PC-3 (cell line): ENCODE measurements around the gene KRT79. TPM values are rescaled to one million over a fixed set of nuclear protein-coding genes. Genes with fewer than 3 reads are reported as not detected.
A peak's percentile ranks its signal among the peaks of the same experiment; 100 is the strongest.

Source experiments
- ATAC-seq: fragments of 200-7000 bp; cut with Tn5 transposase; 2 replicates; pipeline ENCODE4 v1.9.1; 2020; ENCODE audit warnings: mild to moderate bottlenecking, moderate library complexity
- BruUV-seq: library from RNA; stranded (reverse); fragments of 400-500 nt; replicated peaks from 2 replicates; lab custom pipeline; 2021; lab: Mats Ljungman, UMichigan
- CTCF ChIA-PET: fragments of 300-600 bp; sonication (Branson Sonifier 250); formaldehyde crosslinking; loops from one replicate; lab custom pipeline; 2022; ENCODE audit warnings: antibody characterized with exemption; lab: Charles Lee
- POLR2A ChIA-PET: fragments of 300-600 bp; sonication (Branson Sonifier 250); formaldehyde crosslinking; loops from one replicate; lab custom pipeline; 2022; ENCODE audit warnings: antibody characterized with exemption; ENCODE audit not compliant: unreplicated experiment; lab: Charles Lee
- DNase-seq: peaks from one replicate; pipeline ENCODE4 v3.0.0-alpha.2; 2015
- H2AFZ ChIP-seq: fragments of 300-600 bp; sonication (generic); 2 replicates; pipeline ENCODE4 v1.6.0; 2016; ENCODE audit warnings: antibody characterized with exemption, low read length
- H3F3A ChIP-seq: fragments of 300-600 bp; sonication (generic); one replicate; pipeline ENCODE4 v1.6.0; 2017; ENCODE audit warnings: antibody characterized with exemption, low read length, control low read depth, mild to moderate bottlenecking; ENCODE audit not compliant: unreplicated experiment
- H3K27ac ChIP-seq: fragments of 300-600 bp; sonication (generic); 2 replicates; pipeline ENCODE4 v1.5.1; 2016; ENCODE audit warnings: mild to moderate bottlenecking, low read length
- H3K27me3 ChIP-seq: fragments of 300-600 bp; sonication (generic); 2 replicates; pipeline ENCODE4 v1.6.1; 2016; ENCODE audit warnings: low read length, mixed read lengths
- H3K36me3 ChIP-seq: fragments of 300-600 bp; sonication (generic); 2 replicates; pipeline ENCODE4 v1.6.1; 2016; ENCODE audit warnings: low read depth, mixed run types, low read length, mixed read lengths
- H3K4me1 ChIP-seq: fragments of 300-600 bp; sonication (generic); 2 replicates; pipeline ENCODE4 v1.5.1; 2016; ENCODE audit warnings: low read length; ENCODE audit not compliant: insufficient read depth
- H3K4me2 ChIP-seq: fragments of 300-600 bp; sonication (generic); 2 replicates; pipeline ENCODE4 v1.6.0; 2016; ENCODE audit warnings: low read length
- H3K4me3 ChIP-seq: fragments of 300-600 bp; sonication (generic); 2 replicates; pipeline ENCODE4 v1.5.1; 2016; ENCODE audit warnings: mild to moderate bottlenecking, low read length, mixed read lengths
- H3K79me2 ChIP-seq: fragments of 300-600 bp; sonication (generic); 2 replicates; pipeline ENCODE4 v1.6.1; 2017; ENCODE audit warnings: low read length, mixed read lengths
- H3K9ac ChIP-seq: fragments of 300-600 bp; sonication (generic); 2 replicates; pipeline ENCODE4 v1.6.0; 2016; ENCODE audit warnings: mild to moderate bottlenecking, low read length
- H3K9me2 ChIP-seq: fragments of 300-600 bp; sonication (generic); replicated peaks from 2 replicates; pipeline ENCODE4 v1.6.1; 2016; ENCODE audit warnings: mixed run types, low read length, mixed read lengths
- H3K9me3 ChIP-seq: fragments of 300-600 bp; sonication (generic); 2 replicates; pipeline ENCODE4 v1.6.1; 2016; ENCODE audit warnings: low read length, mixed read lengths
- H4K20me1 ChIP-seq: fragments of 300-600 bp; sonication (generic); 2 replicates; pipeline ENCODE4 v1.6.1; 2016; ENCODE audit warnings: low read length, mixed read lengths
- EZH2 ChIP-seq: fragments of 300-600 bp; sonication (generic); IDR thresholded peaks from one replicate; pipeline ENCODE4 v1.6.1; 2017; ENCODE audit warnings: antibody characterized with exemption, mild to moderate bottlenecking, low read length; ENCODE audit not compliant: unreplicated experiment
- EZH2phosphoT487 ChIP-seq: fragments of 300-600 bp; sonication (generic); IDR thresholded peaks from 2 replicates; pipeline ENCODE4 v1.6.1; 2018; ENCODE audit warnings: mild to moderate bottlenecking, antibody characterized with exemption, low read length, borderline replicate concordance
- intact Hi-C: fragments of 100-400 bp; cut with micrococcal nuclease; formaldehyde crosslinking; loops from 2 replicates; pipeline ENCODE4 v1.9.0; 2023
- total RNA-seq: library from RNA; depleted of rRNA; stranded (reverse); fragments of >200 nt; gene quantifications from 2 replicates; pipeline ENCODE4 v1.2.3, GENCODE V29; 2014
- TF ChIP-seq, protein P1 (sequence below): fragments of 300-600 bp; sonication (generic); conservative IDR thresholded peaks from 2 replicates; pipeline ENCODE4 v1.5.1; 2017; ENCODE audit warnings: antibody characterized with exemption, low read depth, mild to moderate bottlenecking, low read length

The KRT79 gene
- total RNA-seq, 1 experiment from 2014 or later: not detected

DNA sequence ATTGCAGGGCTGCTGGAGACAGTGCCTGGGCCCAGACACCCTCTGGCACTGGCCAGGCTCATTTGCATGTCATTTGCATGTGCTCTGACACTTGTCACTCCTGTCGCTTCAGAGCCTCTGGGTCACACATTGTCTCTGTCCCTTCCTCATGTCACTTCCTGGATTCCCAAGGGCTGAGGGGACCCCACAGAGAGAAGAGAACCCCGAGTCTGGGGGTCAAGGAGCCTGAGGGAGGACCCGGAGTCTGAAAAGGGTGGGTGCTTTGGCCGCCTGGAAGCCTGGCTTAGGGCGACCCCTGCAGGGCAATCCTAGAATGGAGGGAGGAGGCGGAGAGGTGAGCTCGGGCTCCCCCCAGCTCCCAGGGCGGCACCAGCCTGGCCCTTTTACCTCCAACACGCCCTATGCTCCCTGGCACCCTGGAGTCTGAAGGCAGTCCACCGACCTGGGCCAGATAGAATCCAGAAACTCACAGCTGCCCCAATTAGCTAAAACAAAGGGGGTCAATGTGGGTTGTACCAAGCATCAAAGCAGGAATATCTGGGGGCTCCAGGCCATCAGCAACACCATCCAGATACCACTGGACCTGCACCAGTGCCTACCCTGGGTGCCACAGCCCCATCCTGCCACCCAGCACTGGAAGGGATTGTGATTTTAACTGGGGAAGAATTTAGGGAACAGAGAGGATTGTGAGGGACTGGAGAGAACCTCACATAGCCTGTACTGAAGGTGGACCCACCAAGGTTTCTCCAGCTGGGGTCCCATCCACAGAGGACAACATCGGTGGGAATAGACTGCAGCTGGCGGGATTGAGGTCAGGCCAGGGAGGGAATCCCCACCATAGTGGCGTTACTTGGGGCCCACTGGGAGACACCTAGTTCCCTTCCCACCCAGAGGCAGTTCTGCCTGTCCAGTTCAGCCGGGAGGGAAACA lies 36.5 kb upstream of the KRT79 start:
- ChIA-PET CTCF (interaction anchor here (0.5 to 1.4 kb wide), 10 partner anchors 9 to 716 kb away, joined by 3 to 24 read pairs (median 5); no protein-coding TSS in a partner anchor), POLR2A (interaction anchor here (0.6 to 1.0 kb wide), 3 partner anchors 291 to 525 kb away, joined by 3 to 5 read pairs (median 5); no protein-coding TSS in a partner anchor)
- Histone ChIP-seq H3K9me2 (no peaks in the 10 kb centered on the region), H3K4me1 (peaks cover 51% of the 10 kb centered on the region), H2AFZ (no peak overlapping the region), H3K36me3 (no peaks in the 10 kb centered on the region), H3K27me3 (no peaks in the 10 kb centered on the region), H3K9me3 (no peaks in the 10 kb centered on the region), H3K9ac (peak overlapping the region; percentile 89), H3K4me3 (peak overlapping the region; percentile 8; the same call in 1 of the 2 replicates), H4K20me1 (no peaks in the 10 kb centered on the region), H3K27ac (peak overlapping the region; percentile 97), H3K79me2 (no peaks in the 10 kb centered on the region), H3F3A (no peaks in the 10 kb centered on the region), H3K4me2 (peak overlapping the region; percentile 77)
- intact Hi-C loops: loop anchor here (1.0 to 5.0 kb wide), 5 partner anchors 204 to 723 kb away; no protein-coding TSS in a partner anchor
- TF ChIP-seq, protein P1, sequence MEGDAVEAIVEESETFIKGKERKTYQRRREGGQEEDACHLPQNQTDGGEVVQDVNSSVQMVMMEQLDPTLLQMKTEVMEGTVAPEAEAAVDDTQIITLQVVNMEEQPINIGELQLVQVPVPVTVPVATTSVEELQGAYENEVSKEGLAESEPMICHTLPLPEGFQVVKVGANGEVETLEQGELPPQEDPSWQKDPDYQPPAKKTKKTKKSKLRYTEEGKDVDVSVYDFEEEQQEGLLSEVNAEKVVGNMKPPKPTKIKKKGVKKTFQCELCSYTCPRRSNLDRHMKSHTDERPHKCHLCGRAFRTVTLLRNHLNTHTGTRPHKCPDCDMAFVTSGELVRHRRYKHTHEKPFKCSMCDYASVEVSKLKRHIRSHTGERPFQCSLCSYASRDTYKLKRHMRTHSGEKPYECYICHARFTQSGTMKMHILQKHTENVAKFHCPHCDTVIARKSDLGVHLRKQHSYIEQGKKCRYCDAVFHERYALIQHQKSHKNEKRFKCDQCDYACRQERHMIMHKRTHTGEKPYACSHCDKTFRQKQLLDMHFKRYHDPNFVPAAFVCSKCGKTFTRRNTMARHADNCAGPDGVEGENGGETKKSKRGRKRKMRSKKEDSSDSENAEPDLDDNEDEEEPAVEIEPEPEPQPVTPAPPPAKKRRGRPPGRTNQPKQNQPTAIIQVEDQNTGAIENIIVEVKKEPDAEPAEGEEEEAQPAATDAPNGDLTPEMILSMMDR: peak; percentile 96
- no peak for TF ChIP-seq EZH2
- TSS peak; percentile 21 for BruUV-seq
- DNase-seq: peak; percentile 78
- ATAC-seq: peak; percentile 17

DNA sequence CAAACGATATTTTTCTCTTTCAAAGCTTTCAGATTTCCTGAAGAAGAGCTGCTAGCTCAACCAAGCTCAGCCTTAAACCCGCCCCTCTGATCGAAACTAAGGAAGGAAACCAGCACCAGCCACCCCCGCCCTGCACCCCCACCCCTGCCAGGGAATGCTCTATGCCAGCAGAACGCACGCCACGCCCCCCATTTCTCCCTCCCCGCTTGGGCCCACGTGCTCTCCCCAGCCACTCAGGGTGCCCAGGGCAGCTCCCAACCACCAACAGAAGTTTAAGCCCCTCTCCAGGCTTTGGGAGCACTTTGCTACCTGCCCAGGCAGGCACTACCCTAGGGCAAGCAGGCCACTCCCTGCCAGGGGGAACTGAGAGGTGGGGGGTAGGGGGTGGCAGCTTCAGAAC lies 33.5 kb upstream of the KRT79 start:
- Histone ChIP-seq H3K27ac (no peak overlapping the region), H3K4me1 (peaks cover 25% of the 10 kb centered on the region), H3K9me3 (no peaks in the 10 kb centered on the region), H4K20me1 (no peaks in the 10 kb centered on the region), H3K9ac (no peak overlapping the region), H3K4me2 (no peak overlapping the region), H3K36me3 (no peaks in the 10 kb centered on the region), H3K79me2 (no peaks in the 10 kb centered on the region), H3K27me3 (no peaks in the 10 kb centered on the region), H3K9me2 (no peaks in the 10 kb centered on the region), H3F3A (no peaks in the 10 kb centered on the region), H2AFZ (no peak overlapping the region), H3K4me3 (no peak overlapping the region)
- POLR2A ChIA-PET: no interaction called here
- DNase-seq: no peak
- CTCF ChIA-PET: interaction anchor here (0.6 to 1.0 kb wide), 2 partner anchors 425 to 484 kb away, joined by 3 read pairs; no protein-coding TSS in a partner anchor
- no TSS peak for BruUV-seq
- intact Hi-C loops: no loop called here
- TF ChIP-seq, protein P1: no peak
- TF ChIP-seq EZH2: no peak
- no peak for TF ChIP-seq EZH2phosphoT487
- ATAC-seq: no peak
